Ammon's horn (tissue), 1 donor: ENCODE measurements around the gene RXFP1.
"Not testable (repeated sequence)": the region's sequence is repeated elsewhere in the genome, so short reads cannot be mapped to it uniquely, and the experiment has no call there.

Experiments used
- DNase-seq: peaks from one replicate; pipeline ENCODE4 v3.0.0-alpha.2; 2016; ENCODE audit warnings: low spot score

The RXFP1 gene

DNA sequence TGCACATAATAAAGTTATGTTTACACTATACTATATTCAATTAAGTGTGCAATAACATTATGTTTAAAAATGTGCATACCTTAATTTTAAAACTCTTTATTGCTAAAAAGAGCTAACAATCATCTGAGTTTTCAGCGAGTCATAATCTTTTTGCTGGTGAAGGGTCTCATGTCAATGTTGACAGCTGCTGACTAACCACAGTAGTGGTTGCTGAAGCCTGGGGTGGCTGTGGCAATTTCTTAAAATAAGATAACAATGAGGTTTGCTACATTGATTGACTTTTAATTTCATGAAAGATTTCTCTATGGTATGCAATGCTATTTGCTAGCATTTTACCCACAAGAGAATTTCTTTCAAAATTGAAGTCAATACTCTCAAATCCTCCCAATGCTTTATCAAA lies 91.4 kb downstream of the RXFP1 start:
- no peak for DNase-seq

DNA sequence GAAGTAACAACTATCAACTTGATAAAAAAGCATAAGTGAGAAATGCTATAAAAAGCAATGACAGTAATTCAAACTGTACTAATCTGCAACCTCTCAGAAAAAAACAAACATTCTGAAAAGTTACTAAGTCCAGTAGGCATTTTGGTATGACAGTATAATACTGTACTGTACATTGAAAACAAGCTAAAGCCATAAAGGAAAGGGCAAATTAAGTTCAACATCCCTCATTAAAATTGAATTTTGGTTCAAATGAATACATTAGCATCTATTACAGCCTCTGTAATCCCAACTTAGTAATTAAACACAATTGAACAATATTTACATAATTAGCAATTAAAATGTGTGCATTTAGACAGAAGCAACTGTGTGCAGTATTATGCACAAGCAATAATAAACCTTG lies 96.3 kb downstream of the RXFP1 start:
- DNase-seq: no peak

GRCh38 chr4:158621729-158622128 lies 100.0 kb downstream of the RXFP1 start:
- DNase-seq: no peak

- DNase-seq: no peak
These were observed 100.6 kb downstream of the RXFP1 start for GRCh38 chr4:158622251-158622650.

GRCh38 chr4:158624889-158625478 lies 103.3 kb downstream of the RXFP1 start:
- DNase-seq: peak; percentile 77

GRCh38 chr4:158625544-158625943 lies 103.9 kb downstream of the RXFP1 start:
- peak; percentile 2 for DNase-seq

- DNase-seq: no peak
These were observed 109.2 kb downstream of the RXFP1 start for GRCh38 chr4:158630893-158631292.

- DNase-seq: no peak
These were observed 114.9 kb downstream of the RXFP1 start for GRCh38 chr4:158636619-158637018.

- DNase-seq: no peak
These were observed 122.7 kb downstream of the RXFP1 start for GRCh38 chr4:158644356-158644755.

GRCh38 chr4:158644760-158645159 lies 123.1 kb downstream of the RXFP1 start:
- DNase-seq: no peak

- DNase-seq: no peak
These were observed 127.5 kb downstream of the RXFP1 start for GRCh38 chr4:158649111-158649680.

DNA sequence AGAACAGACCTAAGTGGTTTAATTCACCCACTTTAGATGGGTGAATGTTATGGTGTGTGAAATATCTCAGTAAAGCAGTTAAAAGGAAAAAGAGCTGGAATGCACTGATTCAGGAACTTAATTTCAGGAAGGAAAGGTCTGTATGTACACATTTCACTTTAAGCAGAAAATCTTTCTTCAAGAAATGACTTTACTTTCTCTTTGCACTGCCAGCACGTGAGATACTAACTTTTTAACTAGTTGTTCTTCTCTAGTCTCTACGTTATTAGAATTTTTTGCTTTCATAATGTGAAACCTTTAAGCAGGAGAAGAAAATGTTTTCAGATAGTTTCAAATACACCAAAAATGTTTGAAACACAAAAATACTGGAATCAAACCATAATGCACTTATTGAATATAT lies 131.2 kb downstream of the RXFP1 start:
- no peak for DNase-seq

DNA sequence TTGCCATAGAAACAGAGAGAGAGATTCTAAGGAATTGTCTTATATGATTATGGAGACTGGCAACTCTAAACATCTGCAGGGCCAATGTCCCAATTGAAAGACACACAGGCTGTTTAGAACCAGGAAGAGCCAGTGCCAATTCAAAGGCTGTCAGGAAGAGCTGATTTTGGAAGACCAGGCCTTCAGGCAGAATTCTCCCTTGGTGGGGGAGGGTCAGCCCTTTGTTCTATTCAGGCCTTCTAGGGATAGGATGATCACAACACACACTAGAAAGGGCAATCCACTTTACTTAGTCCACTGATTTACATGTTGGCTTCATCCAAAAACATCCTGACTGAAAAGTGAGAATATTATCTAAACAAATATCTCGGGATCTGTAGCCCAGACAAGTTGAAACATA lies 134.8 kb downstream of the RXFP1 start:
- no peak for DNase-seq

- DNase-seq: no peak
These were observed 135.6 kb downstream of the RXFP1 start for GRCh38 chr4:158657291-158657690.

- DNase-seq: not testable (repeated sequence)
These were observed 141.6 kb downstream of the RXFP1 start for GRCh38 chr4:158663255-158663654.

DNA sequence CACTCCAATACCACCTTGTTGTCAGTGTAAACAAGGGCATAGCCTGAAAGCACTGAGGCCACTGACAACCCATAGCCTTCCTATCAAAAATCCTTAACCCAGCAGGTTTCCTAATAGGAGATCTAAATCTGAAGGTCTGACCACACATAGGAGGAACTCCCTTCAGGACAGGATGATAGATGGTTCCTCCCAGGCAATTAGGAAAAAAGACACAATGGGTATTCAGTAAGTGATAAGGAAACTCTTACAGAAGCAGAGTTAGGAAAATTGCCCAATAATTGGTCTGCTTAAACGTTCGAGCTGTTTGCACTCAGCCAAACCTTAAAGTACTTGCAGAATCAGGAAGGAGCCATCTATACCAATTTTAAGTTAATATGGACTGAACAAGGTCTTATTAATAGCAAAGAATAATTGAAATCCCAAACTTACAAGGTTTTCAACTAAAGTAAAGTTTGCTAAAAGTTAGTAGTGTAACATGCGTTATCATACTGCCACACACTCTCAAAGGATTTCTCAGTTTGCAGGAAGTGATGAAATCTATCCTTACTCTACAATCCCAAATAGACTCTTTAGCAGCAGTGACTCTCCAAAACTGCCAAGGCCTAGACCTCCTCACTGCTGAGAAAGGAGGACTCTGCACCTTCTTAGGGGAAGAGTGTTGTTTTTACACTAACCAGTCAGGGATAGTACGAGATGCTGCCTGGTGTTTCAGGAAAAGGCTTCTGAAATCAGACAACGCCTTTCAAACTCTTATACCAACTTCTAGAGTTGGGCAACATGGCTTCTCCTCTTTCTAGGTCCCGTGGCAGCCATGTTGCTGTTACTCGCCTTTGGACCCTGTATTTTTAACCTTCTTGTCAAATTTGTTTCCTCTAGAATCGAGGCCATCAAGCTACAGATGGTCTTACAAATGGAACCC lies 142.3 kb downstream of the RXFP1 start:
- not testable (repeated sequence) for DNase-seq

- DNase-seq: no peak
These were observed 143.1 kb downstream of the RXFP1 start for GRCh38 chr4:158664806-158665205.

DNA sequence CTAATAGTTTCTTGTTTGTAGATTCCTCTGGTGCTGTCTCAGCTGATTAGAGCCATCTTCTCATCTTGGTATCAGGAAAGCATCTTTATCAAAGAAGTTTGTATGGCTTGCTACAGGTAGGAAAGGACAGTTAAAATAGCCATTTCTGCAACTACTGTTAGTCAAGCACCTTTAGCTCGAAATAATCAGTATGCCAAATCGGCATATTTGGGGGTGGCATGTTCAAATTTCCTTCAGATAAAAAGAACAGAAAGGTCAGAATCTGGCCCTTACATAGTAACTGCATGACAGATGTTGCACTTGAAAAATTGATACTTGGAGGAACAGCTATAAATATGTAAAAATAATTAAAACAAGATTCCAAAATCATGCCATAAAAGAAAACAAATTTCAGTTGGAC lies 145.2 kb downstream of the RXFP1 start:
- DNase-seq: no peak

DNA sequence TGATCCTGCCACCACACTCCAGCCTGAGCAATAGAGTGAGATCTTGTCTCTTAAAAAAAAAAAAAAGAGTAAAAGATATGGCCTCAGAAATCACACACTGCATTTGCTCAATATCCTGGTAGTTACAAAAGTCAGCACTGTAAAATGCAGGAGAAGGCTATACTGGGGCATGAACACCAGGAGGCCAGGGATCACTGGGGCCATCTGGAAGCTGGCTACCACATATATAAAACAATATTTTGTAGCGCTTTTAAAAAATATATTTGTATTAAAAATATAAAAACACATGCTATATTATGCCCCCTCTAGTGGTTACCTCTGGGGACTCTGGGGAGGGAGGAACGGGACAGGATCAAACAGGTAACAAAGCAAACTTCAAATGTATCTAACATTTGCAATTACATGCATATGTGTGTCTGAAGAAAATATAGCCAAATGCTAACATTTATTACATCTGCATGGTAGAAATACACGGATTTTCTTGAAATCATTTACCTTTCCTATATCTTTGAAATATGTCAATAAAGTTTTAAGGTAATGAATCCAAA lies 146.0 kb downstream of the RXFP1 start:
- no peak for DNase-seq

DNA sequence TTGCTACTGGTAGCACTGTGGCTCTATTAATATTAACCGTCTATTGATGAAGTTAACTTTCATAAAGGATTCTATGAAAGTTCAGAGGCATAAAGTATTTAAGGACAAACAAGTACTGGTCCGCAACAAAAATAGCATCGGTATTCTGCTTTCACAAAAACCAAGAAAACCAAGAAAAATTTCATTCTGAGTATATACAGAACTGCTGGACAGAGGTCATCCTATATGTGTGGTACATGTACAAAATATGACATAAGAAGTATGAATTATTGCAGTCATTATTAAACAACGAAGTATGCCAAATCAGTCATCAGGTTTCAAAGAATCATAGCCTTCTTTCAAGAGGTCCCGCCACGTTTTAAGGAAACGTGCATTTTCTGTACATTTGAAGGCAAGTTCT lies 147.6 kb downstream of the RXFP1 start:
- DNase-seq: no peak

DNA sequence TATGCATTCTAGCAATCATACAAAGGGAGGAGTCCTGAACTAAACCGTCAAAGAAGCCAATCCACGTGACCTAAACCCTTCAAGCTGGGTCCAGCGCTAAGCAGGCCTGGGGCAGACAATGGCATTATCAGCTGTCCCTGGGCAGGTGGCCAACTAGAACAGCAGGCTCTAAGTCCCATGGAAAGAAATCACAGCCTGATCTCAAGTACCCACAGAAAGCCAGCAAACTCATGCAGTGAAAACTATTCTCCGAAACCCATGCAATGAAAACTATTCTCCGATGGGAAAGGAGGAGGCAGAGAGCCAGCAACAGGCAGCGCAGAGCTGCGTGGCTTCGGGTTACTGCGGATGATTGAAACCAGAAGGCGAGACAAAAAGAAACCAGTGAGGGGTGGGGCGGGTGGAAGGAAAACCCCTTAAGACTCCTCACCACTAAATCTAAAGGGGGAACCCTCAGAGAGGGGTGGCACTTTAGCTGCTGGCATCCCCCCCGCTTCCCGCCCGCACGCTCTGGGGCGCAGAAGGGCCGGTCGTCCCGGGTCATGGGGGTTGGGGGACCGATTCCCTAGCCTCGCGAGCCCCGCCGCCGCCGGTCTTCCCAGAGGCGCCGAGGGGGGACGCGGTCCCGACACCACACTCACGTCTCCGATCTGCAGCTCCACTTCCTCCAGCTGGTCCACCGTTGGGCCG lies 149.4 kb downstream of the RXFP1 start:
- DNase-seq: peak; percentile 79

DNA sequence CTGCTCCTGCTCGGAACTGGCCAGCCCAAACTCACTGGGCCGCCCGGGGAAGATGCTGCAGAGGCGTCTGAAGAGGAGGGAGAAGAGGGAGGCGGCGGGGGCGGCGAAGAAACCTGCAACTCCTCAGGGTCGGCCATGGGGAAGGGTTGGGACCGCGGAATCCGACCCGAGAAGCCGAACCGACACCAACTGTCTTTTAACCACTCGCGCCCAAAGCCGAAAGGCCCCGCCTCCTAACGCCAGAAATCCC lies 149.9 kb downstream of the RXFP1 start, which contains the start of gene C4orf46:
C4orf46 (minus strand) TSS at position 223 of the 250 bp plus-strand sequence; CDS start at position 137, 86 bp downstream.
- no peak for DNase-seq
